Activated T-helper 1 cell treated with anti-CD3 and anti-CD28 coated beads, Interleukin-2, amount 50 U/mL, for 16 hours (primary cell): Measurements from ENCODE around the gene BABAM2.
"Not testable (repeated sequence)": the region's sequence is repeated elsewhere in the genome, so short reads cannot be mapped to it uniquely, and the experiment has no call there.

Experiments
- DNase-seq, 2 donors: peaks; one replicate each; pipeline ENCODE4 v3.0.0-alpha.2; 2020; ENCODE audit warnings: low read depth in 1 of 2, low spot score in 1 of 2

Gene BABAM2

GRCh38 chr2:28101892-28102291 lies 211.4 kb downstream of the BABAM2 start:
- no peak for DNase-seq

- DNase-seq: no peak
Observed at GRCh38 chr2:28102455-28102874, 211.9 kb downstream of the BABAM2 start.

- no peak for DNase-seq
Observed at GRCh38 chr2:28103611-28104010, 213.1 kb downstream of the BABAM2 start.

GRCh38 chr2:28108143-28108542 lies 217.6 kb downstream of the BABAM2 start:
- DNase-seq: no peak

GRCh38 chr2:28113771-28114170 lies 223.2 kb downstream of the BABAM2 start:
- not testable (repeated sequence) for DNase-seq

- DNase-seq: no peak
Observed at GRCh38 chr2:28117104-28117596, 226.6 kb downstream of the BABAM2 start.

GRCh38 chr2:28119631-28120030 lies 229.1 kb downstream of the BABAM2 start:
- no peak for DNase-seq

GRCh38 chr2:28128281-28128950 lies 237.9 kb downstream of the BABAM2 start:
- no peak for DNase-seq

GRCh38 chr2:28129955-28130695 lies 239.6 kb downstream of the BABAM2 start:
- no peak for DNase-seq

- no peak for DNase-seq
Observed at GRCh38 chr2:28133778-28134177, 243.2 kb downstream of the BABAM2 start.

- DNase-seq: no peak
Observed at GRCh38 chr2:28134262-28134812, 243.8 kb downstream of the BABAM2 start.

- no peak for DNase-seq
Observed at GRCh38 chr2:28134857-28135256, 244.3 kb downstream of the BABAM2 start.

- DNase-seq: no peak
Observed at GRCh38 chr2:28135324-28135723, 244.8 kb downstream of the BABAM2 start.

GRCh38 chr2:28135799-28136198 lies 245.3 kb downstream of the BABAM2 start:
- no peak for DNase-seq

- no peak for DNase-seq
Observed at GRCh38 chr2:28136556-28136955, 246.0 kb downstream of the BABAM2 start.

GRCh38 chr2:28137221-28137620 lies 246.7 kb downstream of the BABAM2 start:
- no peak for DNase-seq

GRCh38 chr2:28142386-28142785 lies 251.9 kb downstream of the BABAM2 start:
- no peak for DNase-seq

GRCh38 chr2:28148000-28148399 lies 257.5 kb downstream of the BABAM2 start:
- no peak for DNase-seq

GRCh38 chr2:28148566-28148965 lies 258.0 kb downstream of the BABAM2 start:
- no peak for DNase-seq

- no peak for DNase-seq
Observed at GRCh38 chr2:28150236-28150915, 259.8 kb downstream of the BABAM2 start.

- no peak for DNase-seq
Observed at GRCh38 chr2:28150994-28151393, 260.5 kb downstream of the BABAM2 start.
